MM.1S (cell line): ENCODE data around the gene ADNP2.

Experiments
- DNase-seq: peaks from one replicate; pipeline ENCODE4 v3.0.0-alpha.2; 2015
- H2AFZ ChIP-seq: fragments of 300-600 bp; sonication (generic); 2 replicates; pipeline ENCODE4 v1.6.0; 2016; ENCODE audit warnings: antibody characterized with exemption, low read length
- H3F3A ChIP-seq: fragments of 300-600 bp; sonication (generic); 2 replicates; pipeline ENCODE4 v1.6.1; 2016; ENCODE audit warnings: mild to moderate bottlenecking, antibody characterized with exemption, low read length, moderate library complexity, mixed read lengths; ENCODE audit not compliant: insufficient read depth
- H3K27ac ChIP-seq: fragments of 300-600 bp; sonication (generic); 2 replicates; pipeline ENCODE4 v1.5.1; 2016; ENCODE audit warnings: mild to moderate bottlenecking, low read length
- H3K27me3 ChIP-seq: fragments of 300-600 bp; sonication (generic); replicated peaks from 2 replicates; pipeline ENCODE4 v1.6.0; 2016; ENCODE audit warnings: low read length; ENCODE audit not compliant: insufficient read depth
- H3K36me3 ChIP-seq: fragments of 300-600 bp; sonication (generic); replicated peaks from 2 replicates; pipeline ENCODE4 v1.6.1; 2016; ENCODE audit warnings: mild to moderate bottlenecking, low read length, mixed read lengths; ENCODE audit not compliant: insufficient read depth
- H3K4me1 ChIP-seq: fragments of 300-600 bp; sonication (generic); 2 replicates; pipeline ENCODE4 v1.6.1; 2016; ENCODE audit warnings: low read length, mixed read lengths
- H3K4me2 ChIP-seq: fragments of 300-600 bp; sonication (generic); 2 replicates; pipeline ENCODE4 v1.6.0; 2016; ENCODE audit warnings: low read depth, low read length
- H3K4me3 ChIP-seq: fragments of 300-600 bp; sonication (generic); 2 replicates; pipeline ENCODE4 v1.5.1; 2016; ENCODE audit warnings: low read length, mixed read lengths
- H3K79me2 ChIP-seq: fragments of 300-600 bp; sonication (generic); 2 replicates; pipeline ENCODE4 v1.6.1; 2016; ENCODE audit warnings: mixed run types, low read length, mixed read lengths
- H3K9ac ChIP-seq: fragments of 300-600 bp; sonication (generic); 2 replicates; pipeline ENCODE4 v1.6.1; 2016; ENCODE audit warnings: low read length, mixed read lengths
- H3K9me2 ChIP-seq: fragments of 300-600 bp; sonication (generic); replicated peaks from 2 replicates; pipeline ENCODE4 v1.6.1; 2016; ENCODE audit warnings: mild to moderate bottlenecking, low read length, mixed read lengths; ENCODE audit not compliant: insufficient read depth
- H3K9me3 ChIP-seq: fragments of 300-600 bp; sonication (generic); replicated peaks from 2 replicates; pipeline ENCODE4 v1.6.1; 2016; ENCODE audit warnings: mild to moderate bottlenecking, low read length, mixed read lengths; ENCODE audit not compliant: insufficient read depth
- H4K20me1 ChIP-seq: fragments of 300-600 bp; sonication (generic); 2 replicates; pipeline ENCODE4 v1.6.1; 2016; ENCODE audit warnings: mild to moderate bottlenecking, low read length, moderate library complexity, mixed read lengths; ENCODE audit not compliant: insufficient read depth
- CTCF ChIP-seq: fragments of 300-600 bp; sonication (generic); IDR thresholded peaks from 2 replicates; pipeline ENCODE4 v1.5.1; 2016; ENCODE audit warnings: antibody characterized with exemption, low read length, mixed read lengths
- EZH2 ChIP-seq: fragments of 300-600 bp; sonication (generic); optimal IDR thresholded peaks from 2 replicates; pipeline ENCODE3; 2017; ENCODE audit warnings: low read depth, mild to moderate bottlenecking, antibody characterized with exemption, low read length, mixed read lengths
- EZH2phosphoT487 ChIP-seq: fragments of 300-600 bp; sonication (generic); IDR thresholded peaks from 2 replicates; pipeline ENCODE4 v1.6.1; 2018; ENCODE audit warnings: antibody characterized with exemption, low read length

Gene ADNP2

DNA sequence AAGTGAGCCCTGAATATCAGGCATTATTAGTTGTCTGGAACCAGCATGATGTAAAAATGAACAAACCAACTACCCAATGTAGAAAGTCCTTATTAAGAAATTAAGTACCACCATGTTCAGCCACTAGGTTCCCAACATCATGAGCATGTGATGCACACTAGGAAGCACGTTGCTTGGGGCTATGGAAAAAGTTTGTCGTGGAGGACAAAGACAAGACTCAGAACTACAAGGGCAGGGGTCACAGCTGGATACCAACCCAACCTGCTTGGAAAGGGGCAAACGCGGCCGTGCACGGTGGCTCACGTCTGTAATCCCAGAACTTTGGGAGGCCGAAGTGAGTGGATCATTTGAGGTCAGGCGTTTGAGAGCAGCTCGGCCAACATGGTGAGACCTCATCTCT lies 64.0 kb downstream of the ADNP2 start:
- no peaks in the 10 kb centered on the region for H3K27me3 ChIP-seq
- H2AFZ ChIP-seq = no peak overlapping the region
- no peak overlapping the region for H3K9ac ChIP-seq
- no peaks in the 10 kb centered on the region for H3K9me2 ChIP-seq
- DNase-seq = no peak
- no peak overlapping the region for H3K4me3 ChIP-seq
- TF ChIP-seq EZH2phosphoT487 = no peak
- TF ChIP-seq EZH2 = no peak
- TF ChIP-seq CTCF = no peak
- H3K27ac ChIP-seq = no peak overlapping the region
- H3F3A ChIP-seq = no peaks in the 10 kb centered on the region
- H3K79me2 ChIP-seq = no peaks in the 10 kb centered on the region
- no peaks in the 10 kb centered on the region for H4K20me1 ChIP-seq
- no peak overlapping the region for H3K4me2 ChIP-seq
- no peaks in the 10 kb centered on the region for H3K4me1 ChIP-seq
- H3K9me3 ChIP-seq = no peaks in the 10 kb centered on the region
- no peaks in the 10 kb centered on the region for H3K36me3 ChIP-seq

- Histone ChIP-seq H3K27me3 (no peaks in the 10 kb centered on the region), H3K27ac (no peak overlapping the region), H3K9ac (no peak overlapping the region), H3K36me3 (no peaks in the 10 kb centered on the region), H3K9me2 (no peaks in the 10 kb centered on the region), H3K4me1 (no peaks in the 10 kb centered on the region), H3F3A (no peaks in the 10 kb centered on the region), H3K9me3 (no peaks in the 10 kb centered on the region), H3K4me3 (no peak overlapping the region), H2AFZ (no peak overlapping the region), H3K79me2 (no peaks in the 10 kb centered on the region), H3K4me2 (no peak overlapping the region), H4K20me1 (no peaks in the 10 kb centered on the region)
- DNase-seq = no peak
- no peak for TF ChIP-seq EZH2
- TF ChIP-seq EZH2phosphoT487 = no peak
- no peak for TF ChIP-seq CTCF
Measured at GRCh38 chr18:80175451-80176204, 66.6 kb downstream of the ADNP2 start.

DNA sequence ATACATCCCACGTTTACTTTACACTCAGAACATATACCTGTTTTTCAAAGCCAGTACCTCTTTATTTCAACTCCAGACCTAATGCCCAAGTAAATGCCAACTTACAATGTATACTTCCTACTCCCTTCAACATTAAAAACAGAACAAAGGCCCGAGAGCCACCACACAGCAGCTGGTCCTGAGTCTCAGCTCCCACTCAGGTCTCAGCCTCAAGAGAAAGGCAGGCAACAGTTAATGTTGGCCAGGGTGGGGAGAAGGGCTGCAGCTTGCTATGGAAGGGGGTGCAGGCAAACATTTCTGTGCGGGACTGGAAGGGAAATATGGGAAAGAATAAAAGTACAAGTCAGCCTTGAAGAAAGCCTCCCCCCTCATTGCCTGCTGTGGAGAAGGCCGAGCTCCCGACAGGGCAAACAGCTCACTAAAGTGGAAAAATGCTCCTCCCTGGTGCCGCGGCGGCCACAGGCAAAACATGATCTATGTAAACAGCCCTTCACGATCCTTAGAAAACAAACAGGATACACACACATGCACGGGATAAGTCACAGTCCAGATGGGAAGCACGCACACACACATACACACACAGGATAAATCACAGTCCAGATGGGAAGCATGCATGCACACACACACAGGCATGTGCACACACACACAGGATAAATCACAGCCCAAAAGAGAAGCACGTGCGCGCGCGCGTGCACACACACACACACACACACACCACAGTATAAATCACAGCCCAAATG lies 67.4 kb downstream of the ADNP2 start:
- no peak for DNase-seq
- H3K9me3 ChIP-seq = no peaks in the 10 kb centered on the region
- no peaks in the 10 kb centered on the region for H3K79me2 ChIP-seq
- no peak overlapping the region for H3K4me3 ChIP-seq
- TF ChIP-seq EZH2 (no peak), EZH2phosphoT487 (no peak)
- no peak overlapping the region for H3K4me2 ChIP-seq
- H3K9me2 ChIP-seq = no peaks in the 10 kb centered on the region
- H3F3A ChIP-seq = no peaks in the 10 kb centered on the region
- H4K20me1 ChIP-seq = no peaks in the 10 kb centered on the region
- H3K4me1 ChIP-seq = no peaks in the 10 kb centered on the region
- no peaks in the 10 kb centered on the region for H3K27me3 ChIP-seq
- H3K9ac ChIP-seq = no peak overlapping the region
- H3K36me3 ChIP-seq = no peaks in the 10 kb centered on the region
- H3K27ac ChIP-seq = no peak overlapping the region
- no peak overlapping the region for H2AFZ ChIP-seq
